ENCODE measurements around the gene TAMALIN.

Gene TAMALIN

GRCh38 chr12:52036587-52037171 is 29.9 kb downstream of the TAMALIN start:
- DNase-seq (ENCODE audit: low read depth in 2 of 2), result peak; percentile 71 to 72

GRCh38 chr12:52037248-52037861 is 30.6 kb downstream of the TAMALIN start:
- no peak for DNase-seq (ENCODE audit: low read depth in 2 of 2)

- no peak for DNase-seq (ENCODE audit: low read depth in 2 of 2)
Observed at GRCh38 chr12:52038447-52038846, 31.7 kb downstream of the TAMALIN start.

- no peak for DNase-seq (ENCODE audit: low read depth in 2 of 2)
Observed at GRCh38 chr12:52041035-52041434, 34.3 kb downstream of the TAMALIN start.

GRCh38 chr12:52041695-52042123 is 35.0 kb downstream of the TAMALIN start:
- DNase-seq (ENCODE audit: low read depth in 2 of 2), result no peak

GRCh38 chr12:52042706-52043385 is 36.1 kb downstream of the TAMALIN start:
- no peak for DNase-seq (ENCODE audit: low read depth in 2 of 2)

GRCh38 chr12:52043386-52044212 is 36.9 kb downstream of the TAMALIN start:
- no peak for DNase-seq (ENCODE audit: low read depth in 2 of 2)

GRCh38 chr12:52044292-52044983 is 37.7 kb downstream of the TAMALIN start:
- no peak for DNase-seq (ENCODE audit: low read depth in 2 of 2)

- no peak for DNase-seq (ENCODE audit: low read depth in 2 of 2)
Observed at GRCh38 chr12:52045794-52046199, 39.1 kb downstream of the TAMALIN start.

GRCh38 chr12:52046859-52047258 is 40.1 kb downstream of the TAMALIN start:
- no peak for DNase-seq (ENCODE audit: low read depth in 2 of 2)

- no peak for DNase-seq (ENCODE audit: low read depth in 2 of 2)
Observed at GRCh38 chr12:52049286-52049685, 42.5 kb downstream of the TAMALIN start.

GRCh38 chr12:52049688-52050087 is 42.9 kb downstream of the TAMALIN start:
- DNase-seq (ENCODE audit: low read depth in 2 of 2), result no peak

GRCh38 chr12:52050116-52050757 is 43.5 kb downstream of the TAMALIN start:
- DNase-seq (ENCODE audit: low read depth in 2 of 2), result no peak

- peak; percentile 98 to 100 for DNase-seq (ENCODE audit: low read depth in 2 of 2)
Observed at GRCh38 chr12:52050758-52051541, 44.2 kb downstream of the TAMALIN start, which contains the start of gene NR4A1. NR4A1 (plus strand) TSS chr12:52051442; CDS start chr12:52054329, 2,887 bp downstream.

GRCh38 chr12:52052468-52053186 is 45.9 kb downstream of the TAMALIN start:
- DNase-seq (ENCODE audit: low read depth in 2 of 2), result no peak

- no peak for DNase-seq (ENCODE audit: low read depth in 2 of 2)
Observed at GRCh38 chr12:52053536-52054209, 46.9 kb downstream of the TAMALIN start.

GRCh38 chr12:52054231-52054832 is 47.6 kb downstream of the TAMALIN start:
- no peak for DNase-seq (ENCODE audit: low read depth in 2 of 2)
